AG09319 (cell line): ENCODE measurements around the gene CMC1.

Experiments
- DNase-seq: peaks from one replicate; pipeline ENCODE4 v3.0.0-alpha.2; 2010; ENCODE audit warnings: low read depth; ENCODE audit errors: extremely low read depth
- CTCF ChIP-seq: IDR thresholded peaks from 2 replicates; pipeline ENCODE4 v1.5.1; 2011; ENCODE audit warnings: low read depth, mild to moderate bottlenecking, inconsistent platforms, low read length, moderate library complexity

CMC1 gene

GRCh38 chr3:28210968-28211713 lies 30.3 kb upstream of the CMC1 start:
- no peak for DNase-seq
- no peak for TF ChIP-seq CTCF

GRCh38 chr3:28212681-28213080 lies 28.7 kb upstream of the CMC1 start:
- DNase-seq = no peak
- TF ChIP-seq CTCF = no peak

- DNase-seq = no peak
- no peak for TF ChIP-seq CTCF
Observed at GRCh38 chr3:28215407-28215806, 26.0 kb upstream of the CMC1 start.

GRCh38 chr3:28218071-28218916 lies 23.1 kb upstream of the CMC1 start:
- no peak for TF ChIP-seq CTCF

GRCh38 chr3:28218917-28219198 lies 22.6 kb upstream of the CMC1 start:
- no peak for DNase-seq
- TF ChIP-seq CTCF = no peak

More at GRCh38 chr3:28218071-28218916, 23.1 kb upstream of the CMC1 start:
- DNase-seq = no peak

GRCh38 chr3:28224430-28224829 lies 17.0 kb upstream of the CMC1 start:
- DNase-seq = no peak
- TF ChIP-seq CTCF = no peak

GRCh38 chr3:28226020-28226419 lies 15.4 kb upstream of the CMC1 start:
- no peak for TF ChIP-seq CTCF
- DNase-seq = no peak
